Measurements from ENCODE around the gene MAMDC4.

MAMDC4 gene

DNA sequence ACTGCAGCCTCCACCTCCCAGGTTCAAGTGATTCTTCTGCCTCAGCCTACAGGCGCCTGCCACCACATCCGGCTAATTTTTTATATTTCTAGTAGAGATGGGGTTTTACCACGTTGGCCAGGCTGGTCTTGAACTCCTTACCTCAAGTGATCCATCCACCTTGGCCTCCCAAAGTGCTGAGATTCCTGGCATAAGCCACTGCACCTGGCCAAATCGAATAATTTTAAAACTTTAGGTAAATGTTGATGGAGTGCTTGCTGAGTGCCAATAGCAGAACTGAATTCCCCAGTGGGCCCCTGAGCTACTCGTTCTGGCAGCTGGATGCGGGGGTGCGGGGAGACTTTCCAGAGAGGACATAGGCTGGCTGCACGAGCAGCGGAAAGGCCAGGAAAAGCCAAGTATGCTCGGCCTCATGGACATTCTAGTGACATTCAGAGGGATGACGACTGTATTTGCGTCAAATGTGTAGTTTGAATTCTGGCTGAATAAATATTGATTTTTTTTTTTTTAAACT lies 51.0 kb downstream of the MAMDC4 start:
- H3K4me3 ChIP-seq (ENCODE audit: low read depth, low read length, poor library complexity, severe bottlenecking), result no peak overlapping the region
- TF ChIP-seq CTCF (IDR thresholded peaks at IDR 0.05; ENCODE audit: low read length), result no peak
- TF ChIP-seq EZH2 (IDR thresholded peaks at IDR 0.05; ENCODE audit: borderline replicate concordance, low read length), result no peak
- no peaks in the 10 kb centered on the region for H3K9me3 ChIP-seq (ENCODE audit: low read length)
- H3K79me2 ChIP-seq (ENCODE audit: insufficient read depth, low read length), result no peaks in the 10 kb centered on the region
- H3K4me1 ChIP-seq (ENCODE audit: insufficient read depth, low read length, severe bottlenecking), result peaks cover 37% of the 10 kb centered on the region
- peak overlapping the region; percentile 79 for H3K27ac ChIP-seq (ENCODE audit: low read depth, low read length, poor library complexity, severe bottlenecking)
- H3K4me2 ChIP-seq (ENCODE audit: low read length), result no peak overlapping the region
- no peaks in the 10 kb centered on the region for H3K9me2 ChIP-seq (ENCODE audit: low read depth, low read length)
- H3K27me3 ChIP-seq (ENCODE audit: insufficient read depth, low read length), result no peaks in the 10 kb centered on the region
- no peak overlapping the region for H3K9ac ChIP-seq (ENCODE audit: low read length)
- H3K36me3 ChIP-seq (ENCODE audit: insufficient read depth, low read length), result peaks cover 87% of the 10 kb centered on the region
- H3F3A ChIP-seq (ENCODE audit: insufficient read depth, low read length), result no peaks in the 10 kb centered on the region
- no peak overlapping the region for H2AFZ ChIP-seq (ENCODE audit: low read length)
- no peaks in the 10 kb centered on the region for H4K20me1 ChIP-seq (ENCODE audit: insufficient read depth, low read length)

DNA sequence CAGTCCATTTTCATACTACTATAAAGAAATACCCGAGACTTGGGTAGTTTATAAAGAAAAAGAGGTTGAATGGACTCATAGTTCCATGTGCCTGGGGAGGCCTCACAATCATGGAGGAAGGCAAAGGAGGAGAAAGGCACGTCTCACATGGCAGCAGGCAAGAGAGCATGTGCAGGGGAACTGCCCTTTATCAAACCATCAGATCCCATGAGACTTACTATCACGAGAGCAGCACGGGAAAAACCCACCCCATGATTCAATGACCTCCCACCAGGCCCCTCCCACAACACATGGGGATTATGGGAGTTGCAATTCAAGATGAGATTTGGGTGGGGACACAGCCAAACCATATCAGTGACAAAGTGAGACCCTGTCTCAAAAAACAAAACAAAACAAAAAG lies 54.1 kb downstream of the MAMDC4 start:
- H3K36me3 ChIP-seq (ENCODE audit: insufficient read depth, low read length), result peaks cover 82% of the 10 kb centered on the region
- no peaks in the 10 kb centered on the region for H3K9me2 ChIP-seq (ENCODE audit: low read depth, low read length)
- H3K4me1 ChIP-seq (ENCODE audit: insufficient read depth, low read length, severe bottlenecking), result peaks cover 18% of the 10 kb centered on the region
- no peaks in the 10 kb centered on the region for H4K20me1 ChIP-seq (ENCODE audit: insufficient read depth, low read length)
- no peaks in the 10 kb centered on the region for H3K27me3 ChIP-seq (ENCODE audit: insufficient read depth, low read length)
- no peak for TF ChIP-seq CTCF (IDR thresholded peaks at IDR 0.05; ENCODE audit: low read length)
- no peak for TF ChIP-seq EZH2 (IDR thresholded peaks at IDR 0.05; ENCODE audit: borderline replicate concordance, low read length)
- no peaks in the 10 kb centered on the region for H3K79me2 ChIP-seq (ENCODE audit: insufficient read depth, low read length)
- H3K9ac ChIP-seq (ENCODE audit: low read length), result no peak overlapping the region
- no peak overlapping the region for H2AFZ ChIP-seq (ENCODE audit: low read length)
- no peak overlapping the region for H3K4me3 ChIP-seq (ENCODE audit: low read depth, low read length, poor library complexity, severe bottlenecking)
- no peaks in the 10 kb centered on the region for H3K9me3 ChIP-seq (ENCODE audit: low read length)
- no peaks in the 10 kb centered on the region for H3F3A ChIP-seq (ENCODE audit: insufficient read depth, low read length)
- H3K4me2 ChIP-seq (ENCODE audit: low read length), result no peak overlapping the region
- no peak overlapping the region for H3K27ac ChIP-seq (ENCODE audit: low read depth, low read length, poor library complexity, severe bottlenecking)

GRCh38 chr9:136907011-136907914 lies 55.1 kb downstream of the MAMDC4 start:
- no peaks in the 10 kb centered on the region for H3K27me3 ChIP-seq (ENCODE audit: insufficient read depth, low read length)
- H2AFZ ChIP-seq (ENCODE audit: low read length), result no peak overlapping the region
- H3K4me3 ChIP-seq (ENCODE audit: low read depth, low read length, poor library complexity, severe bottlenecking), result no peak overlapping the region
- H3K36me3 ChIP-seq (ENCODE audit: insufficient read depth, low read length), result peaks cover 74% of the 10 kb centered on the region
- peaks cover 8% of the 10 kb centered on the region for H3K4me1 ChIP-seq (ENCODE audit: insufficient read depth, low read length, severe bottlenecking)
- no peaks in the 10 kb centered on the region for H3K79me2 ChIP-seq (ENCODE audit: insufficient read depth, low read length)
- no peak overlapping the region for H3K27ac ChIP-seq (ENCODE audit: low read depth, low read length, poor library complexity, severe bottlenecking)
- H3K9me2 ChIP-seq (ENCODE audit: low read depth, low read length), result no peaks in the 10 kb centered on the region
- TF ChIP-seq CTCF (IDR thresholded peaks at IDR 0.05; ENCODE audit: low read length) (no peak), EZH2 (IDR thresholded peaks at IDR 0.05; ENCODE audit: borderline replicate concordance, low read length) (no peak)
- H3F3A ChIP-seq (ENCODE audit: insufficient read depth, low read length), result no peaks in the 10 kb centered on the region
- no peaks in the 10 kb centered on the region for H3K9me3 ChIP-seq (ENCODE audit: low read length)
- H4K20me1 ChIP-seq (ENCODE audit: insufficient read depth, low read length), result no peaks in the 10 kb centered on the region
- H3K9ac ChIP-seq (ENCODE audit: low read length), result no peak overlapping the region
- no peak overlapping the region for H3K4me2 ChIP-seq (ENCODE audit: low read length)

Data from OCI-LY1 (cell line).